ENCODE measurements around the gene TRPM3.

- no peak for TF ChIP-seq POLR2AphosphoS5 (IDR thresholded peaks at IDR 0.05; ENCODE audit: low read depth, low read length)
- TF ChIP-seq CTCF (IDR thresholded peaks at IDR 0.05), result no peak
- TF ChIP-seq REST (IDR thresholded peaks at IDR 0.05; ENCODE audit: insufficient read depth in 1 of 2, low read depth in 2 of 2, low read length in 1 of 2), result no peak
Observed at GRCh38 chr9:70614786-70615463, 506.5 kb downstream of the TRPM3 start.

All from Panc1 (cell line).